Activated CD4-positive, alpha-beta T cell treated with anti-CD3 and anti-CD28 coated beads, Interleukin-2, amount 10 ng/mL, durations not matched to agents 24 days and 14 days (primary cell): ENCODE measurements around the gene GABRB3. TPM values are rescaled to one million over a fixed set of nuclear protein-coding genes. Genes with fewer than 3 reads are reported as not detected.
A peak's percentile ranks its signal among the peaks of the same experiment; 100 is the strongest.

Experiments
- DNase-seq: peaks from one replicate; pipeline ENCODE4 v3.0.0; 2022
- H3K27ac Mint-ChIP-seq: one replicate; pipeline ENCODE4 v1.8.0; 2022; ENCODE audit warnings: mild to moderate bottlenecking, mixed read lengths
- H3K27me3 Mint-ChIP-seq: one replicate; pipeline ENCODE4 v1.8.0; 2022; ENCODE audit warnings: mixed read lengths
- H3K36me3 Mint-ChIP-seq: one replicate; pipeline ENCODE4 v1.8.0; 2022; ENCODE audit warnings: low read depth, mild to moderate bottlenecking, mixed read lengths
- H3K4me1 Mint-ChIP-seq: one replicate; pipeline ENCODE4 v1.8.0; 2021; ENCODE audit warnings: mixed read lengths
- H3K4me3 Mint-ChIP-seq: one replicate; pipeline ENCODE4 v1.8.0; 2022; ENCODE audit warnings: mild to moderate bottlenecking, moderate library complexity, mixed read lengths
- H3K9me3 Mint-ChIP-seq: one replicate; pipeline ENCODE4 v1.8.0; 2021; ENCODE audit warnings: mixed read lengths
- intact Hi-C: fragments of 100-400 bp; cut with micrococcal nuclease; formaldehyde crosslinking; loops from one replicate; pipeline ENCODE4 v1.15.1; 2023
- total RNA-seq: library from RNA; stranded (reverse); gene quantifications from 2 replicates; pipeline ENCODE4 v1.2.3, GENCODE V29; 2022

GABRB3 gene
- total RNA-seq, 1 donor from 2014 or later = not detected

GRCh38 chr15:26644948-26645347 lies 127.9 kb downstream of the GABRB3 start:
- H3K36me3 Mint-ChIP-seq = no peaks in the 10 kb centered on the region
- H3K4me3 Mint-ChIP-seq = no peak overlapping the region
- H3K4me1 Mint-ChIP-seq = no peaks in the 10 kb centered on the region
- H3K9me3 Mint-ChIP-seq = peaks cover 24% of the 10 kb centered on the region
- no peaks in the 10 kb centered on the region for H3K27me3 Mint-ChIP-seq
- H3K27ac Mint-ChIP-seq = no peak overlapping the region
- intact Hi-C loops = no loop called here
- DNase-seq = no peak

- no peaks in the 10 kb centered on the region for H3K27me3 Mint-ChIP-seq
- H3K9me3 Mint-ChIP-seq = peaks cover 32% of the 10 kb centered on the region
These were observed 131.7 kb downstream of the GABRB3 start for GRCh38 chr15:26641144-26641543.

GRCh38 chr15:26640601-26641000 lies 132.3 kb downstream of the GABRB3 start:
- Mint-ChIP-seq H3K9me3 (peaks cover 32% of the 10 kb centered on the region), H3K4me3 (no peak overlapping the region), H3K27ac (no peak overlapping the region), H3K36me3 (no peaks in the 10 kb centered on the region), H3K4me1 (no peaks in the 10 kb centered on the region), H3K27me3 (no peaks in the 10 kb centered on the region)
- intact Hi-C loops = no loop called here
- DNase-seq = no peak

More at GRCh38 chr15:26641144-26641543, 131.7 kb downstream of the GABRB3 start:
- no peaks in the 10 kb centered on the region for H3K4me1 Mint-ChIP-seq
- intact Hi-C loops = no loop called here
- no peaks in the 10 kb centered on the region for H3K36me3 Mint-ChIP-seq
- DNase-seq = no peak
- H3K4me3 Mint-ChIP-seq = no peak overlapping the region
- H3K27ac Mint-ChIP-seq = no peak overlapping the region

GRCh38 chr15:26639966-26640365 lies 132.9 kb downstream of the GABRB3 start:
- no peaks in the 10 kb centered on the region for H3K36me3 Mint-ChIP-seq
- H3K4me3 Mint-ChIP-seq = no peak overlapping the region
- no peaks in the 10 kb centered on the region for H3K4me1 Mint-ChIP-seq
- intact Hi-C loops = no loop called here
- H3K27ac Mint-ChIP-seq = no peak overlapping the region
- no peaks in the 10 kb centered on the region for H3K27me3 Mint-ChIP-seq
- H3K9me3 Mint-ChIP-seq = peaks cover 32% of the 10 kb centered on the region
- no peak for DNase-seq

- H3K36me3 Mint-ChIP-seq = no peaks in the 10 kb centered on the region
- peaks cover 16% of the 10 kb centered on the region for H3K9me3 Mint-ChIP-seq
- intact Hi-C loops = no loop called here
- no peak overlapping the region for H3K4me3 Mint-ChIP-seq
- DNase-seq = no peak
- H3K27me3 Mint-ChIP-seq = no peaks in the 10 kb centered on the region
- no peak overlapping the region for H3K27ac Mint-ChIP-seq
- H3K4me1 Mint-ChIP-seq = no peaks in the 10 kb centered on the region
These were observed 137.3 kb downstream of the GABRB3 start for GRCh38 chr15:26635614-26636013.

GRCh38 chr15:26635105-26635504 lies 137.8 kb downstream of the GABRB3 start:
- Mint-ChIP-seq H3K27me3 (no peaks in the 10 kb centered on the region), H3K4me3 (no peak overlapping the region), H3K4me1 (no peaks in the 10 kb centered on the region), H3K27ac (no peak overlapping the region), H3K36me3 (no peaks in the 10 kb centered on the region), H3K9me3 (peaks cover 16% of the 10 kb centered on the region)
- intact Hi-C loops = no loop called here
- DNase-seq = no peak

GRCh38 chr15:26634319-26634718 lies 138.5 kb downstream of the GABRB3 start:
- no peak overlapping the region for H3K27ac Mint-ChIP-seq
- DNase-seq = no peak
- H3K27me3 Mint-ChIP-seq = no peaks in the 10 kb centered on the region
- no peak overlapping the region for H3K4me3 Mint-ChIP-seq
- no peaks in the 10 kb centered on the region for H3K4me1 Mint-ChIP-seq
- intact Hi-C loops = no loop called here
- peaks cover 16% of the 10 kb centered on the region for H3K9me3 Mint-ChIP-seq
- H3K36me3 Mint-ChIP-seq = no peaks in the 10 kb centered on the region

GRCh38 chr15:26632500-26632899 lies 140.4 kb downstream of the GABRB3 start:
- Mint-ChIP-seq H3K27me3 (no peaks in the 10 kb centered on the region), H3K27ac (no peak overlapping the region), H3K9me3 (peaks cover 12% of the 10 kb centered on the region), H3K4me1 (no peaks in the 10 kb centered on the region), H3K4me3 (no peak overlapping the region), H3K36me3 (no peaks in the 10 kb centered on the region)
- intact Hi-C loops = no loop called here
- no peak for DNase-seq

- Mint-ChIP-seq H3K9me3 (peaks cover 7% of the 10 kb centered on the region), H3K27ac (no peak overlapping the region), H3K36me3 (no peaks in the 10 kb centered on the region), H3K4me1 (no peaks in the 10 kb centered on the region), H3K4me3 (no peak overlapping the region), H3K27me3 (no peaks in the 10 kb centered on the region)
- DNase-seq = no peak
- intact Hi-C loops = no loop called here
These were observed 141.0 kb downstream of the GABRB3 start for GRCh38 chr15:26631894-26632293.

- Mint-ChIP-seq H3K9me3 (peaks cover 6% of the 10 kb centered on the region), H3K4me3 (no peak overlapping the region), H3K4me1 (no peaks in the 10 kb centered on the region), H3K27me3 (no peaks in the 10 kb centered on the region), H3K36me3 (no peaks in the 10 kb centered on the region), H3K27ac (no peak overlapping the region)
- no peak for DNase-seq
- intact Hi-C loops = no loop called here
These were observed 142.0 kb downstream of the GABRB3 start for GRCh38 chr15:26630857-26631256.

- no peak for DNase-seq
- no peaks in the 10 kb centered on the region for H3K4me1 Mint-ChIP-seq
- H3K27ac Mint-ChIP-seq = no peak overlapping the region
- H3K36me3 Mint-ChIP-seq = no peaks in the 10 kb centered on the region
- H3K4me3 Mint-ChIP-seq = no peak overlapping the region
- H3K27me3 Mint-ChIP-seq = no peaks in the 10 kb centered on the region
- peaks cover 6% of the 10 kb centered on the region for H3K9me3 Mint-ChIP-seq
- intact Hi-C loops = no loop called here
These were observed 143.9 kb downstream of the GABRB3 start for GRCh38 chr15:26628879-26629529.

- Mint-ChIP-seq H3K36me3 (no peaks in the 10 kb centered on the region), H3K27me3 (no peaks in the 10 kb centered on the region), H3K27ac (no peak overlapping the region), H3K4me1 (no peaks in the 10 kb centered on the region), H3K9me3 (peaks cover 6% of the 10 kb centered on the region), H3K4me3 (no peak overlapping the region)
- DNase-seq = peak; percentile 17
- intact Hi-C loops = no loop called here
These were observed 144.8 kb downstream of the GABRB3 start for GRCh38 chr15:26628071-26628470.

GRCh38 chr15:26624128-26624527 lies 148.7 kb downstream of the GABRB3 start:
- H3K9me3 Mint-ChIP-seq = peaks cover 10% of the 10 kb centered on the region

GRCh38 chr15:26623071-26623470 lies 149.8 kb downstream of the GABRB3 start:
- no peak overlapping the region for H3K27ac Mint-ChIP-seq
- no peak for DNase-seq
- no peaks in the 10 kb centered on the region for H3K27me3 Mint-ChIP-seq
- intact Hi-C loops = no loop called here
- H3K4me1 Mint-ChIP-seq = no peaks in the 10 kb centered on the region
- H3K9me3 Mint-ChIP-seq = peaks cover 10% of the 10 kb centered on the region
- H3K36me3 Mint-ChIP-seq = no peaks in the 10 kb centered on the region
- H3K4me3 Mint-ChIP-seq = no peak overlapping the region

More at GRCh38 chr15:26624128-26624527, 148.7 kb downstream of the GABRB3 start:
- Mint-ChIP-seq H3K36me3 (no peaks in the 10 kb centered on the region), H3K4me3 (no peak overlapping the region), H3K4me1 (no peaks in the 10 kb centered on the region), H3K27me3 (no peaks in the 10 kb centered on the region), H3K27ac (no peak overlapping the region)
- intact Hi-C loops = no loop called here
- DNase-seq = no peak

GRCh38 chr15:26621816-26622215 lies 151.1 kb downstream of the GABRB3 start:
- Mint-ChIP-seq H3K27me3 (no peaks in the 10 kb centered on the region), H3K36me3 (no peaks in the 10 kb centered on the region), H3K27ac (no peak overlapping the region), H3K4me3 (no peak overlapping the region), H3K4me1 (no peaks in the 10 kb centered on the region), H3K9me3 (peaks cover 10% of the 10 kb centered on the region)
- no peak for DNase-seq
- intact Hi-C loops = no loop called here
